Prostate gland (tissue), 2 donors: ENCODE measurements around the gene IL1RN. TPM values are rescaled to one million over a fixed set of nuclear protein-coding genes. Genes with fewer than 3 reads are reported as not detected.

ENCODE experiments used
- DNase-seq: peaks from one replicate; pipeline ENCODE4 v3.0.0-alpha.2; 2019; ENCODE audit warnings: low spot score
- H3K27ac ChIP-seq, 2 donors: fragments of 200-600 bp; sonication (generic); 2 replicates each; pipeline ENCODE4 v1.5.1; 2017 to 2019
- H3K27me3 ChIP-seq: fragments of 200-600 bp; sonication (generic); replicated peaks from 2 replicates; pipeline ENCODE4 v1.5.1; 2019; ENCODE audit not compliant: insufficient read depth
- H3K36me3 ChIP-seq, 2 donors: fragments of 200-600 bp; sonication (generic); 1 replicate in 1 of 2; 2 replicates in 1 of 2; pipeline versions ENCODE4 v1.5.1 to v1.8.1; 2017 to 2019
- H3K4me1 ChIP-seq: fragments of 200-600 bp; sonication (generic); replicated peaks from 2 replicates; pipeline ENCODE4 v1.5.1; 2019
- H3K4me3 ChIP-seq, 2 donors: fragments of 200-600 bp; sonication (generic); 2 replicates each; pipeline ENCODE4 v1.5.1; 2017 to 2019
- H3K9me3 ChIP-seq: fragments of 200-600 bp; sonication (generic); 2 replicates; pipeline ENCODE4 v1.5.1; 2017
- POLR2A ChIP-seq: fragments of 450-650 bp; IDR thresholded peaks from one replicate; pipeline ENCODE4 v1.6.1; 2016; ENCODE audit warnings: antibody characterized with exemption, mild to moderate bottlenecking
- POLR2AphosphoS5 ChIP-seq: sonication (generic); formaldehyde crosslinking; IDR thresholded peaks from one replicate; pipeline ENCODE4 v1.6.1; 2017; ENCODE audit warnings: antibody characterized with exemption
- WGBS: methylation state at CpG from one replicate; pipeline ENCODE4 v1.1.5; 2018; 5-methylcytosine and 5-hydroxymethylcytosine counted together
- intact Hi-C: fragments of 100-400 bp; cut with DNase I; formaldehyde crosslinking; loops from one replicate; pipeline ENCODE4 v1.14.2; 2022
- total RNA-seq, 2 donors: library from RNA; depleted of rRNA; stranded (reverse); fragments of >200 nt; gene quantifications; one replicate each; pipeline ENCODE4 v1.1.0, GENCODE V29; 2016
- TF ChIP-seq, protein P1 (sequence below), 4 experiments: fragments of 200-600 bp in 2 of 4; fragments of 450-650 bp in 2 of 4; sonication (generic) in 2 of 4; IDR thresholded peaks; 1 replicate in 3 of 4; 2 replicates in 1 of 4; pipeline ENCODE4 v1.5.1; 2016 to 2019; ENCODE audit warnings: antibody characterized with exemption in 4 of 4, mild to moderate bottlenecking in 2 of 4, moderate library complexity in 2 of 4

The IL1RN gene
- total RNA-seq, 2 donors from 2014 or later: 3.7 to 4.4 TPM

DNA sequence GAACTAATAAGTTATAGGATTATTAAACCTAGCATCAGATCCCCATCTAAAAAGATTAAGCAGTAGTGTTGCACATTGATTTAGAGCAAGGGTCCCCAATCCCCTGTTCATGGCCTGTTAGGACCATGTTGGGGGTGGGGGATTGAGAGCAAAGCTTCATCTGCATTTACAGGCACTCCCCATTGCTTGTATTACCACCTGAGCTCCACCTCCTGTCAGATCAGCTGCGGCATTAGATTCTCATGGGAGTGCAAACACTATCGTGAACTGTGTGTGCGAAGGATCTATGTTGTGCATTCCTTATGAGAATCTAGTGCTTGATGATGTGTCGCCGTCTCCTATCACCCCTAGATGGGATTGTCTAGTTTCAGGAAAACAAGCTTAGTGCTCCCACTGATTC lies 27.9 kb downstream of the IL1RN start:
- Histone ChIP-seq H3K27ac (peak overlapping the region in 1 of 2 donors; percentile 95), H3K9me3 (no peaks in the 10 kb centered on the region), H3K4me3 (no peak overlapping the region), H3K4me1 (peaks cover 5% of the 10 kb centered on the region), H3K36me3 (no peaks in the 10 kb centered on the region), H3K27me3 (no peaks in the 10 kb centered on the region)
- 88% methylated on average over 5 of the region's 5 CpGs for WGBS
- no peak for TF ChIP-seq POLR2A
- TF ChIP-seq, protein P1, sequence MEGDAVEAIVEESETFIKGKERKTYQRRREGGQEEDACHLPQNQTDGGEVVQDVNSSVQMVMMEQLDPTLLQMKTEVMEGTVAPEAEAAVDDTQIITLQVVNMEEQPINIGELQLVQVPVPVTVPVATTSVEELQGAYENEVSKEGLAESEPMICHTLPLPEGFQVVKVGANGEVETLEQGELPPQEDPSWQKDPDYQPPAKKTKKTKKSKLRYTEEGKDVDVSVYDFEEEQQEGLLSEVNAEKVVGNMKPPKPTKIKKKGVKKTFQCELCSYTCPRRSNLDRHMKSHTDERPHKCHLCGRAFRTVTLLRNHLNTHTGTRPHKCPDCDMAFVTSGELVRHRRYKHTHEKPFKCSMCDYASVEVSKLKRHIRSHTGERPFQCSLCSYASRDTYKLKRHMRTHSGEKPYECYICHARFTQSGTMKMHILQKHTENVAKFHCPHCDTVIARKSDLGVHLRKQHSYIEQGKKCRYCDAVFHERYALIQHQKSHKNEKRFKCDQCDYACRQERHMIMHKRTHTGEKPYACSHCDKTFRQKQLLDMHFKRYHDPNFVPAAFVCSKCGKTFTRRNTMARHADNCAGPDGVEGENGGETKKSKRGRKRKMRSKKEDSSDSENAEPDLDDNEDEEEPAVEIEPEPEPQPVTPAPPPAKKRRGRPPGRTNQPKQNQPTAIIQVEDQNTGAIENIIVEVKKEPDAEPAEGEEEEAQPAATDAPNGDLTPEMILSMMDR (IDR thresholded peaks at IDR 0.05): no peak
- no peak for TF ChIP-seq POLR2AphosphoS5
- no peak for DNase-seq
- intact Hi-C loops: no loop called here

DNA sequence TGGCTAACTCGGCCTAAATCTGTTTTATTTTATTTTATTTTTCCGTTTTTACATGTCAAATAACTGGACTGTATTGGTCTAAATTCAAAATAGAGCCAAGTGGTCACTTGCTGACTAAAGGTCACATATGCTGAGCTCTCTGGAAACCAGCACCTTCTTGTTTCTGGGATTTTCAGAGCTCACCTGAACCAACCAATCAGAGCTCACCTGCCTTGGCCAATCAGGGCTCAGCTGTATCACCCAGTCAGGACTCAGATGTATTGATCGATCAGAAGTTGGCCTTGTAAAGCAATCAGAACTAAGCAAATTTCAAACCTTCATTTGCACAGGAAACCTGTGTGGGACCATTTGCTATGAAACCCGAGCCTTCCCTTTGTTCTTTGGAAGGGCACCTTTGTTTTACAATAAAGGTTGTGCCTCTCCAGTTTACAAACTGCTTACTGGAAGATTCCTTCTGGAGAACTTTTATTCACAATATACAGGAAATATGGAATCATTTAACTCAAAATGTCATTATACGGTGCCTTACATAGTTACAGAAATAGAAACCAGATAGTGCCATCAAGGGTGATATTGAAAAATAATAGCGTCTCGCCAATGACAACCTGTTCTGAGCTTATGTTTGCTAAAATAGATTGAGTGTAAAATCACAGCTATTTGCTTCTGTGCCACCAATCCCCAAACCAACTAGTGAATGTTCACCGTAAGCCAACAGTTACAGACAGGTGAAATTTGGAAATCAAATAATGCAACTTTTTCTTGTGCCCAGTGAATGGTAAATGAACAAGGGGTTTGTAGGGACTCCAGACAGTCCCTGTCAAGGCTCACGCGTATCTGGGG lies 29.1 kb downstream of the IL1RN start:
- TF ChIP-seq POLR2A: no peak
- TF ChIP-seq, protein P1 (IDR thresholded peaks at IDR 0.05): no peak
- no peak for TF ChIP-seq POLR2AphosphoS5
- Histone ChIP-seq H3K27ac (peak overlapping the region; percentile 69 to 95), H3K4me3 (peak overlapping the region; percentile 57 to 72), H3K36me3 (no peaks in the 10 kb centered on the region), H3K9me3 (no peaks in the 10 kb centered on the region), H3K4me1 (peaks cover 5% of the 10 kb centered on the region), H3K27me3 (no peaks in the 10 kb centered on the region)
- intact Hi-C loops: no loop called here
- 38% methylated on average over 10 of the region's 10 CpGs for WGBS
- DNase-seq: no peak

DNA sequence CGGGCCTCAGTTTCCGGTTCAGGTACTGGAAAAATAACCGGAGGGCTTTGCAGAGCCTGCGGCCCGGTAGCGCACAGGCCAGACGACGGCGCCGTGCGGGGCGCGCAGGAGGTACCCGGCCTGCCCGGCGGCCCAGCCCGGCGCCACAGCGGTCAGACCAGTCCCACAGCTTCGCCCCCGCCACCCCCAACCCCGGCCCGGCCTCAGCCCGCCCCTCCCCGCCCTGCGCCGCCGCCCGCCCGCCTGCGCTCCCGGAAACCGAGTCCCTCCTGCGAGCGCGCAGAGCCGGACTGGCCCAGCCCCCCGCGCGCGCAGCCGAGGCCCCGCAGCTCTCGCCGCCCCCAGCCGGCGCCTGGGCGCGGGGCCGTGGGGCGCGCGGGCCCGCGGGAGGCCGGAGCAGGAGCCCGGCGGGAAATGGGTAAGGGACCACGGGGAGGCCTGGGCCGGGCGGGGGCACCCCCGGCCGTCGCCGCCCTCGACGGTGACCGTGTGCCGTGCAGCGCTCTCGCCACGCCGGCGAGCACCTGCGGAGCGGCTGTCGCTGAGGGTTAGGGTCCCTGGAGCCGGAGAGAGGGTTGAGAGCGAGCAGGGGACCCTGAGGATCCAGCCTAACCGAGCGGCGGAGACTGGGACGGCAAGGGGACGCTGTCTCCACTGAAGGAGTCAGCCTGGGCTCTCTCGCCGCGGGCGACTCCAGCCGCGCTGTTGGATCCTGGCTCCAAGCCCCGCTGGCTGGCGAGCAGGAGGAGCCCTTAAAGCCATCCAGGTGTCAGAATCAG lies 29.9 kb downstream of the IL1RN start:
- H3K27ac ChIP-seq: peak overlapping the region; percentile 89 to 95
- under 1% methylated on average over 29 of the region's 92 CpGs for WGBS

DNA sequence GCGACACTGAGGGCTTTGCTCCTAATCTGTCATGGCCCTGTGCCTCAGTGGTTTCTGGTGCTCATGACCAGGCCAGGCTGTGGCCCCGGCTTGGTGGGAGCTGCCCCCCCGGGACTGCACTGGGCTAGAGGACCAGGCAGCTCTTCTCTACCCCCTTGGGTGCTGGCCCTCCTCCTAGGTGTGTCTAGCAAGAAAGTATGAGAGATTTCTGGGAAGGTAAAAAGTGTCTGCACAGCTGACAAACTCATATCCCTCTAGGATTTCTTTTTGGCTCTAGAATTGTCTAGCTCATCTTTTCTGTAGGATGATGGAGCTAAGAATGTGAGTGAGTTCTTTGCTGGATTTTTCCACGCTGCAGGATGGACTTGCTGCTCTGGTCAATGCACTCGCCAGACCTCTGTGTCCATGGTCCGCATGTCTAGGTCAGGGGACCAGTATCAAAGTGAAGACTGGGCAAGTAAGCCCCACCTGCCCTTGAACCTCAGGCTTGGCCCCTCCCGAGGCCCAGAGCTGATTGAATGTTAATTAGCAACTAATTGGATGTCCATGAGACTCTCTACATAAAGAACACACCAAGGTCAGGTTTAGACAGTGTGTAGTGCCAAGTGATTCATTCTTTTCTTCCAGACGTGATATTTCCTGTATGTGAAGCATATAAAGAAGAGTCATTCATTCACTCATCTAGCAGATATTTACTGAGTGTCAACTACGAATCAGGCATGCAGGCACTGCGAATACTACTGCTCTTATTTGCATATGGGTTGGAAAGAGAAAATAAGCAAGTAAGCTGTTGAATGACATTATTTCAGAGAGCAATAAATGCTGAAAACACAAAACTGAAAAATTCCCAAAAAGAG lies 30.7 kb downstream of the IL1RN start:
- H3K4me3 ChIP-seq: peak overlapping the region; percentile 57 to 72
- no peaks in the 10 kb centered on the region for H3K9me3 ChIP-seq
- H3K4me1 ChIP-seq: peaks cover 5% of the 10 kb centered on the region
- TF ChIP-seq POLR2AphosphoS5 (peak; percentile 33), POLR2A (no peak)
- 43% methylated on average over 10 of the region's 10 CpGs for WGBS
- no peak for DNase-seq
- H3K27ac ChIP-seq: peak overlapping the region; percentile 89 to 95
- intact Hi-C loops: no loop called here
- H3K27me3 ChIP-seq: no peaks in the 10 kb centered on the region
- no peaks in the 10 kb centered on the region for H3K36me3 ChIP-seq

More for the DNA sequence above, 29.9 kb downstream of the IL1RN start:
- no peaks in the 10 kb centered on the region for H3K36me3 ChIP-seq
- peaks cover 5% of the 10 kb centered on the region for H3K4me1 ChIP-seq
- peak; percentile 81 for DNase-seq
- intact Hi-C loops: no loop called here
- H3K27me3 ChIP-seq: no peaks in the 10 kb centered on the region
- peak overlapping the region; percentile 57 to 72 for H3K4me3 ChIP-seq
- H3K9me3 ChIP-seq: no peaks in the 10 kb centered on the region
- TF ChIP-seq, protein P1 (IDR thresholded peaks at IDR 0.05): no peak
- no peak for TF ChIP-seq POLR2AphosphoS5
- TF ChIP-seq POLR2A: no peak
